ENCODE results near the gene MAP3K14. TPM values are rescaled to one million over a fixed set of nuclear protein-coding genes. Genes with fewer than 3 reads are reported as not detected.
A peak's percentile ranks its signal among the peaks of the same experiment; 100 is the strongest.

MAP3K14 gene
- total and polyA plus RNA-seq, 10 of the 15 experiments (the other 5 are each of a cell fraction or from before 2014, with no cell fraction given) = 2.1 to 33.3 (median 19.7) TPM

DNA sequence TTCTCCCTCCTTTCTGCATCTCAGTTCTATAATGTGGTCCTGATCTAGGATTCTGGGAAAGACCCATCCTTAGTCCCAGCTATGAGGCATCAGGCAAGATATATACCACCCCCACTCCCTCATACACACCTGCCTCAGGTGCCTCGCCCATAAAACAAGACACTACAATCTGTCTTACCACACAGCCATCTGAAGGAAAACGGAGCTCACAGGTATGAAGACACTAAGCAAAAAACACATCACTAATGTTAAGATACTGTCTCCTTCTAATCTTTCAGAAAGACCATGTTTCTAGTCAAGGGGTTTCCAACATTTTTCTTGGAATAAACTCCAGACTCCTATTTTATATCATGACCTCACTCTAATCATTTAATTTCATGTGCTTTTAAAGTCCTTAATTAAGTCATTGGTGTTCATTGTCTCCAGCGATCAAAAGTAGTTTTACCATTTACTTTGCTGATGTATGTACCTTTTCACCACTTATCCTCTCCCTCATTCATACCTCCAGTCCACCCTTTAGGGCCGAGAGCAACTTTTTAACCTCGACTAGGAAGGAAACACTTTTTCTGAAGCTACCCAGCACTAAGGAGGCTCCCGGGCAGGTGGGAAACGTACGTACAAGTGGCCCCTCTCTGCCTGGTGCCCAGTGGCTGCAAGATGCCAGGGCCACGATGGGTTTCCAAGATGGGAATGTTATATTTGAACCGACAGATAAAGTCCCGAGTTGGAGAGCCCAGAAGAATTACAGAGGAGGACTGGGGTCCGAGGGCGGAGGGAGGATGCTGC is 979 bp downstream of the MAP3K14 start:
- WGBS (ENCODE audit: insufficient coverage, insufficient replicate concordance, low lambda C conversion rate, missing lambda C conversion rate) = under 1% methylated on average over 13 of the region's 13 CpGs
- Histone ChIP-seq H3K4me3 (peak overlapping the region; percentile 92), H3K4me1 (ENCODE audit: control insufficient read depth, insufficient read depth, low read length) (peaks cover 43% of the 10 kb centered on the region), H4K20me1 (ENCODE audit: control insufficient read depth, insufficient read depth) (no peaks in the 10 kb centered on the region), H3K4me2 (ENCODE audit: control insufficient read depth, insufficient read depth) (peak overlapping the region; percentile 80), H3K9me3 (replicated peaks; ENCODE audit: control insufficient read depth, insufficient read depth, low read length) (no peaks in the 10 kb centered on the region), H3K27ac (ENCODE audit: control insufficient read depth, insufficient read depth) (peak overlapping the region; percentile 91), H3K27me3 (replicated peaks in 1 of 2; ENCODE audit: control insufficient read depth in 2 of 2, insufficient read depth in 2 of 2, low read length in 1 of 2) (no peaks in the 10 kb centered on the region), H2AFZ (ENCODE audit: control insufficient read depth, low read depth, low read length) (no peak overlapping the region), H3K9ac (ENCODE audit: control insufficient read depth, insufficient read depth, low read length) (peak overlapping the region; percentile 95), H3K36me3 (ENCODE audit: control insufficient read depth in 2 of 2, insufficient read depth in 2 of 2, low read length in 1 of 2) (peaks cover 0 to 5% of the 10 kb centered on the region in 2 experiments; a peak in 3 of 4 replicates), H3K79me2 (ENCODE audit: control insufficient read depth, insufficient read depth, low read length) (peaks cover 60% of the 10 kb centered on the region)
- no peak for FAIRE-seq
- RAD21 ChIA-PET (ENCODE audit: unreplicated experiment) = interaction anchor here (1.0 to 9.6 kb wide), 23 partner anchors 10 to 180 kb away, joined by 3 to 216 read pairs (median 8); partner anchors contain the start of genes ACBD4 and HEXIM2
- intact Hi-C loops (cut with micrococcal nuclease; ENCODE audit: unreplicated experiment) = loop anchor here (1.0 to 5.0 kb wide), 5 partner anchors 14 to 89 kb away; no protein-coding TSS in a partner anchor
- SMC1A ChIA-PET (ENCODE audit: uncharacterized antibody, unreplicated experiment) = interaction anchor here (0.7 to 17.3 kb wide), 19 partner anchors 9 to 90 kb away, joined by 3 to 171 read pairs (median 8); no protein-coding TSS in a partner anchor
- TF ChIP-seq PAX8 (IDR thresholded peaks at IDR 0.05) (0 out of 2 replicates have a peak, but pooled peaks have one; percentile 42), MLLT1 (IDR thresholded peaks at IDR 0.05) (peak; percentile 63; the same call in 1 of the 2 replicates), MEF2B (IDR thresholded peaks at IDR 0.05; ENCODE audit: partially characterized antibody, poor library complexity, severe bottlenecking) (peak; percentile 8), BACH1 (IDR thresholded peaks at IDR 0.05; ENCODE audit: borderline replicate concordance) (peak; percentile 50; the same call in 1 of the 2 replicates), NFYB (IDR thresholded peaks at IDR 0.05; ENCODE audit: insufficient read depth, low read depth, low read length) (no peak), TCF3 (IDR thresholded peaks at IDR 0.05; ENCODE audit: borderline replicate concordance, insufficient read depth, low read depth, low read length) (no peak)
- DNase-seq (ENCODE audit: low read depth, low spot score) = no peak
- no TSS peak for BruUV-seq (replicated peaks)
- POLR2A ChIA-PET = interaction anchor here (0.9 to 11.6 kb wide), 18 partner anchors 12 to 165 kb away, joined by 3 to 203 read pairs (median 4); partner anchors contain the start of genes FMNL1 and HEXIM2
- CTCF ChIA-PET = interaction anchor here (0.6 to 13.2 kb wide), 14 partner anchors 14 to 90 kb away, joined by 3 to 194 read pairs (median 8); no protein-coding TSS in a partner anchor
- ATAC-seq = no peak
- in situ Hi-C loops (cut with MboI) = no loop called here

Data from GM12878 (cell line).